ENCODE data around the gene CD320.

The CD320 gene

GRCh38 chr19:8311461-8312260 is 3.5 kb upstream of the CD320 start:
- Histone ChIP-seq H3K4me1 (ENCODE audit: control insufficient read depth, insufficient read depth, low read length) (no peaks in the 10 kb centered on the region), H3K9me3 (ENCODE audit: control insufficient read depth, insufficient read depth, low read depth, low read length) (no peaks in the 10 kb centered on the region), H3K27ac (ENCODE audit: extremely low read depth, low read depth, low read length) (no peak overlapping the region), H3K4me3 (ENCODE audit: low read depth, low read length) (no peak overlapping the region), H3K36me3 (ENCODE audit: control insufficient read depth in 2 of 2, insufficient read depth in 1 of 2, low read length in 2 of 2) (peaks cover 27 to 66% of the 10 kb centered on the region in 2 experiments; a peak in 2 of 3 replicates)
- CTCF ChIA-PET = interaction anchor here (0.6 to 0.7 kb wide), 2 partner anchors 24 to 41 kb away, joined by 3 read pairs; no protein-coding TSS in a partner anchor
- TF ChIP-seq CTCF (tag by site-specific recombination; IDR thresholded peaks at IDR 0.05) (no peak), ZNF544 (tag by site-specific recombination; IDR thresholded peaks at IDR 0.05) (no peak), ZNF558 (tag by site-specific recombination; IDR thresholded peaks at IDR 0.05) (no peak), ZNF624 (tag by site-specific recombination; IDR thresholded peaks at IDR 0.05) (no peak), PATZ1 (tag by site-specific recombination; IDR thresholded peaks at IDR 0.05) (0 out of 2 replicates have a peak, but pooled peaks have one; percentile 23), ZNF571 (tag by site-specific recombination; IDR thresholded peaks at IDR 0.05) (no peak), SCRT2 (tag by site-specific recombination; IDR thresholded peaks at IDR 0.05) (no peak), WT1 (tag by site-specific recombination; IDR thresholded peaks at IDR 0.05) (no peak), KLF1 (tag by site-specific recombination; IDR thresholded peaks at IDR 0.05) (peak; percentile 72), OSR2 (tag by site-specific recombination; IDR thresholded peaks at IDR 0.05) (peak; percentile 68), SP7 (tag by site-specific recombination; IDR thresholded peaks at IDR 0.05) (0 out of 2 replicates have a peak, but pooled peaks have one; percentile 22), ZBTB48 (tag by site-specific recombination; IDR thresholded peaks at IDR 0.05) (no peak), HOXA7 (CRISPR knock-in tag; IDR thresholded peaks at IDR 0.05; ENCODE audit: borderline replicate concordance) (no peak), ZFHX2 (tag by site-specific recombination; conservative IDR thresholded peaks at IDR 0.05) (peak; percentile 27; the same call in 1 of the 2 replicates), ZNF433 (tag by site-specific recombination; IDR thresholded peaks at IDR 0.05; ENCODE audit: low read depth) (no peak), ZNF600 (tag by site-specific recombination; IDR thresholded peaks at IDR 0.05) (no peak), ZNF19 (tag by site-specific recombination; IDR thresholded peaks at IDR 0.05; ENCODE audit: low read depth) (no peak), ZNF24 (tag by site-specific recombination; IDR thresholded peaks at IDR 0.05) (no peak), ZBTB44 (tag by site-specific recombination; IDR thresholded peaks at IDR 0.05) (peak; percentile 68; the same call in 1 of the 2 replicates), GLIS2 (tag by site-specific recombination; IDR thresholded peaks at IDR 0.05) (0 out of 2 replicates have a peak, but pooled peaks have one; percentile 5), KLF7 (tag by site-specific recombination; IDR thresholded peaks at IDR 0.05; ENCODE audit: borderline replicate concordance) (no peak), ZNF112 (tag by site-specific recombination; IDR thresholded peaks at IDR 0.05) (no peak), GFI1B (tag by site-specific recombination; IDR thresholded peaks at IDR 0.05) (no peak), HIC1 (tag by site-specific recombination; IDR thresholded peaks at IDR 0.05) (no peak), ZNF266 (tag by site-specific recombination; IDR thresholded peaks at IDR 0.05; ENCODE audit: low read depth) (no peak), ZNF623 (tag by site-specific recombination; IDR thresholded peaks at IDR 0.05) (no peak), ZNF792 (tag by site-specific recombination; IDR thresholded peaks at IDR 0.05) (no peak), PBX3 (CRISPR knock-in tag; IDR thresholded peaks at IDR 0.05) (no peak), KLF16 (tag by site-specific recombination; IDR thresholded peaks at IDR 0.05) (no peak), ZNF555 (tag by site-specific recombination; conservative IDR thresholded peaks at IDR 0.05) (no peak)
- POLR2A ChIA-PET = interaction anchor here (0.6 to 2.1 kb wide), 4 partner anchors 10 to 236 kb away, joined by 3 to 6 read pairs (median 6); partner anchors contain the start of genes NDUFA7 and RPS28
